ENCODE measurements around the gene OGG1. TPM values are rescaled to one million over a fixed set of nuclear protein-coding genes. Genes with fewer than 3 reads are reported as not detected.

The OGG1 gene
- polyA plus RNA-seq, 1 experiment: 40.9 TPM

DNA sequence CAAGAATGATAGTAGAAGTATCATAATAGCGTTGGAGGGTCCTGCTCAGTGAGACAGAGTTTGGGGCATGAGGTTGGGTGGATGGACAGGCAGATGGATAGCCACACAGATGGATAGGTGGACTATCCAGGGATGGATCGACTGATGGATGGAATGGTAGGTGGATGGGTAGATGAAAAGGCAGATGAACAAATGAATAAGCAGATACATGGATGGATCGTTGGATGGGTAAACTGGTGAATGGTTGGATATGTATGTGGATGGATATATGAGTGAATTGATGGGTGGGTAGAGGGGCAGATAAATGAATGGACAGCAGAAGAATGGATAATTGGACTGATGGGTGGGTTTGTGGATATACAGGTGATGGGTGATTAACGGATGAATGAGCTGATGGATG lies 36.6 kb upstream of the OGG1 start:
- Histone ChIP-seq H3K27me3 (ENCODE audit: control insufficient read depth, insufficient read depth, low read length) (peaks cover 3% of the 10 kb centered on the region), H3K4me3 (ENCODE audit: low read depth, low read length) (no peak overlapping the region), H3K36me3 (ENCODE audit: control insufficient read depth, insufficient read depth, low read length) (no peaks in the 10 kb centered on the region)
- ChIA-PET CTCF (no interaction called here), POLR2A (no interaction called here)
- TF ChIP-seq, protein P1, sequence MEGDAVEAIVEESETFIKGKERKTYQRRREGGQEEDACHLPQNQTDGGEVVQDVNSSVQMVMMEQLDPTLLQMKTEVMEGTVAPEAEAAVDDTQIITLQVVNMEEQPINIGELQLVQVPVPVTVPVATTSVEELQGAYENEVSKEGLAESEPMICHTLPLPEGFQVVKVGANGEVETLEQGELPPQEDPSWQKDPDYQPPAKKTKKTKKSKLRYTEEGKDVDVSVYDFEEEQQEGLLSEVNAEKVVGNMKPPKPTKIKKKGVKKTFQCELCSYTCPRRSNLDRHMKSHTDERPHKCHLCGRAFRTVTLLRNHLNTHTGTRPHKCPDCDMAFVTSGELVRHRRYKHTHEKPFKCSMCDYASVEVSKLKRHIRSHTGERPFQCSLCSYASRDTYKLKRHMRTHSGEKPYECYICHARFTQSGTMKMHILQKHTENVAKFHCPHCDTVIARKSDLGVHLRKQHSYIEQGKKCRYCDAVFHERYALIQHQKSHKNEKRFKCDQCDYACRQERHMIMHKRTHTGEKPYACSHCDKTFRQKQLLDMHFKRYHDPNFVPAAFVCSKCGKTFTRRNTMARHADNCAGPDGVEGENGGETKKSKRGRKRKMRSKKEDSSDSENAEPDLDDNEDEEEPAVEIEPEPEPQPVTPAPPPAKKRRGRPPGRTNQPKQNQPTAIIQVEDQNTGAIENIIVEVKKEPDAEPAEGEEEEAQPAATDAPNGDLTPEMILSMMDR (IDR thresholded peaks at IDR 0.05; ENCODE audit: insufficient read depth, low read depth, low read length): no peak
- DNase-seq (ENCODE audit: low read depth): no peak

DNA sequence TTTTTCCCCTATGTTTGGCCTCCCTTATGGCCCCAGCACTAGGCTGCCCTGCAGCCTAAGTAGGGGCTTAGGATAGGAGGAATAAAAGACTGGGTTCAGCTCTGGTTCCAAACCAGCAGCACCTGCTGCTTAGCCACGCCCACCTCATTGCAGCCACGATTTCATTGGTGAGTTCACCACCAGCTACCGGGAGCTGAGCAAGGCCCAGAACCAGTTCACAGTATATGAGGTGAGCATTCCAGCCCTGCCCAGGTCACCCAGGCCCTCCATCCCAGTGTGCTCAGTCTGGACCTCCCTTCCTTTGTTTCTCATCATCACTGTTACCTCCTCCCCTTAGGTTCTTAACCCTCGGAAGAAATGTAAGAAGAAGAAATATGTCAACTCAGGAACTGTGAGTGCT lies 34.6 kb upstream of the OGG1 start:
- ChIA-PET CTCF (interaction anchor here (1.0 to 3.3 kb wide), 11 partner anchors 11 to 1023 kb away, joined by 3 to 22 read pairs (median 4); partner anchors contain the start of gene BRPF1), POLR2A (no interaction called here)
- TF ChIP-seq, protein P1 (IDR thresholded peaks at IDR 0.05; ENCODE audit: insufficient read depth, low read depth, low read length): no peak
- no peak for DNase-seq (ENCODE audit: low read depth)
- H3K4me3 ChIP-seq (ENCODE audit: low read depth, low read length): no peak overlapping the region
- H3K27me3 ChIP-seq (ENCODE audit: control insufficient read depth, insufficient read depth, low read length): peaks cover 3% of the 10 kb centered on the region
- H3K36me3 ChIP-seq (ENCODE audit: control insufficient read depth, insufficient read depth, low read length): no peaks in the 10 kb centered on the region

DNA sequence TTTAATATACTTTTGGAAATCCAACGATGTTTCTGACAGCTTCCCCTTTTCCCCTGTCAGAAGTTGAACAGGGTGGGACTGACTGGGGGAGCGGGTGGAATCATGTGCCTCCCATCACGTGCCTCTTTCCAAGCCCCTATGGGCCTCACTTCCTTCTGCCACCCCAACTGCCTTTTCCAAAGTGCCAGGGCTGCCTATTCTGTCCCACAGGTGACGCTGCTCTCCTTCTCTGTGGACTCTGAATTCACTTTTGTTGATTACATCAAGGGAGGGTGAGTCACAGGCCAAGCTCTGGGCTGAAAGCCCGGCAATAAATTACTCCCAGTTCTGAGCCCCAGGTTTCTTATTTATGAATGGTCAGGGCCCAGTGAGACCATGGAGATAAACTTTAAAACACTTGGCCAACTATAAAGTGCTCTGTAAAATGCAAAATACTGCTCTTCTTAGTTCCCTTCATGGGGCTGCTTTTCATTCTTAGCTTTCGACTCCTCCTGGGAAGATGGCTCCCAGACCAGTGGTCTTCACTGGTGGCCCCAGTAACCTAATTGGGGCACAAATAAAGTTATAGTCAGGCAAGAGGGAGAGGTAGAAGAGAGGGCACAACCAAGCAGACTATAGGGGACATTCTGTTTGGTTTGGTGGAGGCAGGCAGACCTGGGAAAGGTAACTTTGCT lies 33.9 kb upstream of the OGG1 start:
- ChIA-PET CTCF (interaction anchor here (0.6 to 3.3 kb wide), 20 partner anchors 9 to 1023 kb away, joined by 3 to 22 read pairs (median 4); partner anchors contain the start of genes ARPC4, BRPF1, OGG1 and TADA3), POLR2A (interaction anchor here (0.6 kb wide), 1 partner anchor 54 kb away, joined by 3 read pairs; the partner anchor contains the start of gene CAMK1)
- TF ChIP-seq, protein P1 (IDR thresholded peaks at IDR 0.05; ENCODE audit: insufficient read depth, low read depth, low read length): peak; percentile 86
- peak; percentile 57 for DNase-seq (ENCODE audit: low read depth)
- peaks cover 3% of the 10 kb centered on the region for H3K27me3 ChIP-seq (ENCODE audit: control insufficient read depth, insufficient read depth, low read length)
- no peak overlapping the region for H3K4me3 ChIP-seq (ENCODE audit: low read depth, low read length)
- no peaks in the 10 kb centered on the region for H3K36me3 ChIP-seq (ENCODE audit: control insufficient read depth, insufficient read depth, low read length)

DNA sequence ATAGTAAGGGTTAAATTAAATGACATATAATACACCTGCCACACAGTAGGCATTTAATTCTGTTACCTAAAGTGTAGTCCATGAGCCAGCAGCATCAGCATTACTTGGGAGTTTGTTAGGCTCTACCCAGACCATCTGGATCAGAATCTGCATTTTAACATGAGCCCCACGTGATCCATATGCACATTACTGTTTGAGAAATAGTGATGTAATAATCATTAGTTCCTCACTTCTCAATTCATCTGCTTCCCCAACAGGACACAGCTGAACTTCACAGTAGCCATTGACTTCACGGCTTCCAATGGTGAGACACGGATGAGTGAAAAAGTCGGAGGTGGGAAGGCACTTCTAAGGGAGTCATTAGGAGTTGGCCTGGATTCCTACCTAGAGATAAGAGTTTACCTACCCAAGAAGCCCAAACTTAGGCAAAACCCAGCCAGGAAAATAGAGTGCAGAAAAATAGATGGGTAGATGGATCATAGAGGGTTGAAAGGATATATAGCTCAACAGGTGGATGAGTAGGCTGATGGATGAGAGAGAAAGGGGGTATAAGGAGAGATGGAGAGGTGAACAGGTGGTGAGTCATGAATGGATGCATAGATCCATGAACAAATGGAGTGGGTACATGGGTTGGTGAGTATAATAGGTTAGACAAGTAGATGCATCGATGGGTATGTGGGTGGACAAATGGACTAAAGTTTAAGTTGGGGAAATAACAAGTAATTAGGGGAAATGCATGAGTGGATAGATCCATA lies 32.8 kb upstream of the OGG1 start:
- POLR2A ChIA-PET: no interaction called here
- Histone ChIP-seq H3K27me3 (ENCODE audit: control insufficient read depth, insufficient read depth, low read length) (peaks cover 3% of the 10 kb centered on the region), H3K36me3 (ENCODE audit: control insufficient read depth, insufficient read depth, low read length) (no peaks in the 10 kb centered on the region), H3K4me3 (ENCODE audit: low read depth, low read length) (no peak overlapping the region)
- CTCF ChIA-PET: interaction anchor here (1.1 to 3.3 kb wide), 5 partner anchors 9 to 230 kb away, joined by 3 to 9 read pairs (median 5); partner anchors contain the start of gene OGG1
- TF ChIP-seq, protein P1 (IDR thresholded peaks at IDR 0.05; ENCODE audit: insufficient read depth, low read depth, low read length): no peak
- DNase-seq (ENCODE audit: low read depth): no peak

DNA sequence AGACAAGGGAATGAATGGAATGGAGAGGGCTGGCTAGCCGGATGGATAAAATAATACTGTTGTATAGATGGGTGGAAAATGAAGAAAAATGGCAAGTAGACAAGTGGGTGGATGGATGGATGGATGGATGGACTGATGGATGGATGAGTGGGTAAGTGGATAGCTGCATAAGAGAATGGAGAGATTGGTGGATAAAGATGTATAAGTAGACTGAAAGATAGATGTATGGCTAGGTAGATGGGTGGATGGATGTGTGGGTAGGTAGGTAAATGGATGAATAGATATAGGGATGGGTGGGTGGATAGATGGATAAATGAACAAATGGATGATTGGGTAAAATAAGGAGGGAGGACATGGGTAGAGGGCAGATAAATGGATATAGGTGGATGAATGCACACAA lies 32.2 kb upstream of the OGG1 start:
- DNase-seq (ENCODE audit: low read depth): no peak
- Histone ChIP-seq H3K36me3 (ENCODE audit: control insufficient read depth, insufficient read depth, low read length) (no peaks in the 10 kb centered on the region), H3K27me3 (ENCODE audit: control insufficient read depth, insufficient read depth, low read length) (peaks cover 2% of the 10 kb centered on the region), H3K4me3 (ENCODE audit: low read depth, low read length) (no peak overlapping the region)
- TF ChIP-seq, protein P1 (IDR thresholded peaks at IDR 0.05; ENCODE audit: insufficient read depth, low read depth, low read length): no peak
- CTCF ChIA-PET: interaction anchor here (1.8 kb wide), 1 partner anchor 59 kb away, joined by 3 read pairs; no protein-coding TSS in a partner anchor
- POLR2A ChIA-PET: no interaction called here

All from BJ (cell line).